Caco-2 (cell line): ENCODE results near the gene DNAJA2. TPM values are rescaled to one million over a fixed set of nuclear protein-coding genes. Genes with fewer than 3 reads are reported as not detected.

Experiments
- BruUV-seq: library from RNA; stranded (reverse); fragments of 400-500 nt; replicated peaks from 2 replicates; lab custom pipeline; 2021; lab: Mats Ljungman, UMichigan
- CTCF ChIA-PET: fragments of 300-600 bp; sonication (Branson Sonifier 250); formaldehyde crosslinking; loops from one replicate; lab custom pipeline; 2022; ENCODE audit warnings: antibody characterized with exemption; lab: Charles Lee
- POLR2A ChIA-PET: fragments of 300-600 bp; sonication (Branson Sonifier 250); formaldehyde crosslinking; loops from one replicate; lab custom pipeline; 2022; ENCODE audit warnings: antibody characterized with exemption; lab: Charles Lee
- DNase-seq, 2 experiments: peaks; one replicate each; pipeline versions ENCODE4 v3.0.0 to v3.0.0-alpha.2; 2020 to 2022
- H3K27me3 ChIP-seq: replicated peaks from 2 replicates; pipeline ENCODE4 v1.6.0; 2011; ENCODE audit warnings: low read length; ENCODE audit not compliant: control insufficient read depth, insufficient read depth
- H3K36me3 ChIP-seq: 2 replicates; pipeline ENCODE4 v1.5.1; 2011; ENCODE audit warnings: low read length; ENCODE audit not compliant: control insufficient read depth, insufficient read depth
- H3K4me1 ChIP-seq: fragments of 250-450 bp; sonication (Bioruptor Pico); 2 replicates; pipeline ENCODE4 v1.5.1; 2020; ENCODE audit warnings: mild to moderate bottlenecking
- H3K4me3 ChIP-seq: 2 replicates; pipeline ENCODE4 v1.5.1; 2011; ENCODE audit warnings: low read depth, mild to moderate bottlenecking, control low read depth, low read length
- H3K9me3 ChIP-seq: fragments of 250-450 bp; sonication (Bioruptor Pico); 2 replicates; pipeline ENCODE4 v1.5.1; 2020; ENCODE audit warnings: mild to moderate bottlenecking, moderate library complexity
- H3K27ac Mint-ChIP-seq: one replicate; pipeline ENCODE4 v1.8.0; 2022; ENCODE audit warnings: mixed read lengths; ENCODE audit not compliant: unreplicated experiment
- H3K27me3 Mint-ChIP-seq: one replicate; pipeline ENCODE4 v1.8.0; 2022; ENCODE audit warnings: mixed read lengths; ENCODE audit not compliant: insufficient read depth, unreplicated experiment
- H3K36me3 Mint-ChIP-seq: one replicate; pipeline ENCODE4 v1.8.0; 2022; ENCODE audit warnings: mild to moderate bottlenecking, mixed read lengths; ENCODE audit not compliant: insufficient read depth, unreplicated experiment
- H3K4me1 Mint-ChIP-seq: one replicate; pipeline ENCODE4 v1.8.0; 2022; ENCODE audit warnings: low read depth, mixed read lengths; ENCODE audit not compliant: unreplicated experiment
- H3K4me3 Mint-ChIP-seq: one replicate; pipeline ENCODE4 v1.8.0; 2022; ENCODE audit warnings: mild to moderate bottlenecking, moderate library complexity, mixed read lengths; ENCODE audit not compliant: unreplicated experiment
- H3K9me3 Mint-ChIP-seq: one replicate; pipeline ENCODE4 v1.8.0; 2022; ENCODE audit warnings: mixed read lengths; ENCODE audit not compliant: unreplicated experiment
- CTCF ChIP-seq, 2 experiments: fragments of 200-600 bp in 1 of 2; IDR thresholded peaks; 1 replicate in 1 of 2; 2 replicates in 1 of 2; pipeline versions ENCODE4 v1.5.1 to v1.8.0; 2011 to 2022; ENCODE audit warnings: antibody characterized with exemption in 1 of 2, control low read depth in 1 of 2, inconsistent platforms in 1 of 2, low read depth in 1 of 2, low read length in 1 of 2, mild to moderate bottlenecking in 1 of 2, moderate library complexity in 1 of 2; ENCODE audit not compliant: insufficient read depth in 1 of 2, severe bottlenecking in 1 of 2, unreplicated experiment in 1 of 2
- intact Hi-C: fragments of 100-400 bp; cut with micrococcal nuclease; formaldehyde crosslinking; loops from one replicate; pipeline ENCODE4 v1.10.0; 2022; ENCODE audit not compliant: unreplicated experiment
- total RNA-seq: library from RNA; stranded (reverse); gene quantifications from 2 replicates; pipeline ENCODE4 v1.2.3, GENCODE V29; 2022

Gene DNAJA2
- total RNA-seq, 1 experiment from 2014 or later, result 56.2 TPM

DNA sequence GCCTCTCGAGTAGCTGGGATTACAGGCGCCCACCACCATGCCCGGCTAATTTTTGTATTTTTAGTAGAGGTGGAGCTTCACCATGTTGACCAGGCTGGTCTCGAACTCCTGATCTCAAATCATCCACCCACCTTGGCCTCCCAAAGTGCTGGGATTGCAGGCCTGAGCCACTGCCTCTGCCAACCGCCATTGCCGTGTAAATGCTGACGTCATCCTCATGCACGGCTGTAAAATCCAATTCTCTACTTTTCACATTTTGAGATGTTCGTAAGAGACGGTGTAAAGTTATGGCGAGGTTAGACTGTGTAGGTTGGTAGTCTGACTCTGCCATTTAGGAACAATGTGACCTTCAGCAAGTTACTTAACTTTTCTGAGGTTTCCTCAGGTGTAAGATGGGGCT lies 1.7 kb upstream of the DNAJA2 start:
- Mint-ChIP-seq H3K4me3 (peak overlapping the region; percentile 91), H3K36me3 (peaks cover 37% of the 10 kb centered on the region), H3K9me3 (no peaks in the 10 kb centered on the region), H3K27me3 (no peaks in the 10 kb centered on the region), H3K4me1 (peaks cover 8% of the 10 kb centered on the region), H3K27ac (no peak overlapping the region)
- intact Hi-C loops, result no loop called here
- no TSS peak for BruUV-seq
- CTCF ChIA-PET, result interaction anchor here (0.9 kb wide), 1 partner anchor 121 kb away, joined by 3 read pairs; no protein-coding TSS in a partner anchor
- H3K4me1 ChIP-seq, result peaks cover 22% of the 10 kb centered on the region
- TF ChIP-seq CTCF (IDR thresholded peaks at IDR 0.05; ENCODE audit: insufficient read depth in 1 of 2, low read depth in 1 of 2, low read length in 1 of 2, severe bottlenecking in 1 of 2, unreplicated experiment in 1 of 2), result no peak
- H3K4me3 ChIP-seq, result no peak overlapping the region
- no peaks in the 10 kb centered on the region for H3K27me3 ChIP-seq
- POLR2A ChIA-PET, result interaction anchor here (0.6 kb wide), 1 partner anchor 21 kb away, joined by 3 read pairs; no protein-coding TSS in a partner anchor
- no peaks in the 10 kb centered on the region for H3K36me3 ChIP-seq
- H3K9me3 ChIP-seq, result no peaks in the 10 kb centered on the region
- DNase-seq, result no peak

DNA sequence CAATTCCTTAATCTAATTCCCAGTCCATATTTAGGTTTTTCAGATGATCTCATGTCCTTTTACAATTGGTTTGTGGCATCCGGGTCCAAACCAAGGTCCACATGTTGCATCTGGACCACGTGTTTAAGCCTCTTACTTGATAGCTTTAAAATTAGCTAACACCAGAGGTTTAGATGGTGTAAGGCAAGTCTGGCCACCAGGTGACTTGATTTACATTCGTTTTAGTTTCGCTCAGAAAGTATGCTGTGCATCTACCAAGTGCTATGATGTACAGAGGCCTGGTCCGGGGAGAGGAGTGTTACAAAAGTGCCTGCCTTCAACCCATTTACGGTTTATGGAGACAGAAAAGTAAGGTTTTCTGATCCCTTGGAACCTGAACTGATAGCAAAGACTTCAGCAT lies 878 bp upstream of the DNAJA2 start:
- H3K36me3 Mint-ChIP-seq, result peaks cover 43% of the 10 kb centered on the region
- H3K27ac Mint-ChIP-seq, result peak overlapping the region; percentile 98
- H3K4me3 Mint-ChIP-seq, result peak overlapping the region; percentile 91
- no TSS peak for BruUV-seq
- peaks cover 8% of the 10 kb centered on the region for H3K4me1 Mint-ChIP-seq
- no peaks in the 10 kb centered on the region for H3K27me3 Mint-ChIP-seq
- DNase-seq, result peak in 1 of 2 experiments; percentile 14
- H3K9me3 Mint-ChIP-seq, result no peaks in the 10 kb centered on the region
- CTCF ChIA-PET, result interaction anchor here (0.9 to 2.5 kb wide), 6 partner anchors 45 to 1191 kb away, joined by 3 to 8 read pairs (median 4); partner anchors contain the start of gene NETO2
- intact Hi-C loops, result no loop called here
- Histone ChIP-seq H3K27me3 (no peaks in the 10 kb centered on the region), H3K4me1 (peaks cover 22% of the 10 kb centered on the region), H3K4me3 (peak overlapping the region; percentile 77), H3K9me3 (no peaks in the 10 kb centered on the region), H3K36me3 (no peaks in the 10 kb centered on the region)
- POLR2A ChIA-PET, result interaction anchor here (0.5 kb wide), 1 partner anchor 11 kb away, joined by 3 read pairs; no protein-coding TSS in a partner anchor
- no peak for TF ChIP-seq CTCF (IDR thresholded peaks at IDR 0.05; ENCODE audit: insufficient read depth in 1 of 2, low read depth in 1 of 2, low read length in 1 of 2, severe bottlenecking in 1 of 2, unreplicated experiment in 1 of 2)

DNA sequence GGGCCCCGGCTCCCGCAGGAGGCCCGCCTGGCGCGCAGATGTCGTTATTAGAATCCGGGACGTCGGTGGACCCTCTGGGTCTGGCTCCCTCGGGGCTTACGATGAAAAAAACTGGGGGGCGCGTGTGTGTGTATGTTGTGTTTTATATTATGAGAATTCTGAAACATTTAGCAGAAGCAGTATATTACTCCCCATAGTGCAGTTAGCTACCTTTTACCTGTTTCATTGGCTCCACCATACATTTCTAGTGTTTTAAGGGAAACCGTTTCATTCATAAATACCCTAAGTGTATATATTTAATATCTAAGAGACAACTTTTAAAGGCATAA lies 486 bp upstream of the DNAJA2 start:
- intact Hi-C loops, result no loop called here
- peak overlapping the region; percentile 98 for H3K27ac Mint-ChIP-seq
- no peaks in the 10 kb centered on the region for H3K9me3 ChIP-seq

More for the DNA sequence above, 486 bp upstream of the DNAJA2 start:
- no peaks in the 10 kb centered on the region for H3K36me3 ChIP-seq
- peaks cover 8% of the 10 kb centered on the region for H3K4me1 Mint-ChIP-seq
- H3K27me3 ChIP-seq, result no peaks in the 10 kb centered on the region
- H3K4me3 Mint-ChIP-seq, result peak overlapping the region; percentile 91
- H3K4me1 ChIP-seq, result peaks cover 22% of the 10 kb centered on the region
- no peaks in the 10 kb centered on the region for H3K9me3 Mint-ChIP-seq
- BruUV-seq, result TSS peak; percentile 94
- peak overlapping the region; percentile 77 for H3K4me3 ChIP-seq
- H3K27me3 Mint-ChIP-seq, result no peaks in the 10 kb centered on the region
- CTCF ChIA-PET, result interaction anchor here (1.3 to 2.5 kb wide), 5 partner anchors 45 to 1191 kb away, joined by 3 to 8 read pairs (median 4); partner anchors contain the start of gene NETO2
- TF ChIP-seq CTCF (IDR thresholded peaks at IDR 0.05; ENCODE audit: insufficient read depth in 1 of 2, low read depth in 1 of 2, low read length in 1 of 2, severe bottlenecking in 1 of 2, unreplicated experiment in 1 of 2), result no peak
- H3K36me3 Mint-ChIP-seq, result peaks cover 46% of the 10 kb centered on the region
- POLR2A ChIA-PET, result interaction anchor here (0.5 to 0.6 kb wide), 2 partner anchors 11 to 64 kb away, joined by 3 read pairs; no protein-coding TSS in a partner anchor
- DNase-seq, result no peak
